NCI-H510A treated with DMSO at 0.1 percent for 48 hours (cell line): ENCODE measurements around the gene MEI1.
"Not testable (repeated sequence)": the region's sequence is repeated elsewhere in the genome, so short reads cannot be mapped to it uniquely, and the experiment has no call there.

Source experiments
- DNase-seq: peaks from one replicate; lab custom pipeline; 2025; lab: John Stamatoyannopoulos, UW

Gene MEI1

GRCh38 chr22:41681616-41682015 is 17.7 kb upstream of the MEI1 start:
- no peak for DNase-seq

DNA sequence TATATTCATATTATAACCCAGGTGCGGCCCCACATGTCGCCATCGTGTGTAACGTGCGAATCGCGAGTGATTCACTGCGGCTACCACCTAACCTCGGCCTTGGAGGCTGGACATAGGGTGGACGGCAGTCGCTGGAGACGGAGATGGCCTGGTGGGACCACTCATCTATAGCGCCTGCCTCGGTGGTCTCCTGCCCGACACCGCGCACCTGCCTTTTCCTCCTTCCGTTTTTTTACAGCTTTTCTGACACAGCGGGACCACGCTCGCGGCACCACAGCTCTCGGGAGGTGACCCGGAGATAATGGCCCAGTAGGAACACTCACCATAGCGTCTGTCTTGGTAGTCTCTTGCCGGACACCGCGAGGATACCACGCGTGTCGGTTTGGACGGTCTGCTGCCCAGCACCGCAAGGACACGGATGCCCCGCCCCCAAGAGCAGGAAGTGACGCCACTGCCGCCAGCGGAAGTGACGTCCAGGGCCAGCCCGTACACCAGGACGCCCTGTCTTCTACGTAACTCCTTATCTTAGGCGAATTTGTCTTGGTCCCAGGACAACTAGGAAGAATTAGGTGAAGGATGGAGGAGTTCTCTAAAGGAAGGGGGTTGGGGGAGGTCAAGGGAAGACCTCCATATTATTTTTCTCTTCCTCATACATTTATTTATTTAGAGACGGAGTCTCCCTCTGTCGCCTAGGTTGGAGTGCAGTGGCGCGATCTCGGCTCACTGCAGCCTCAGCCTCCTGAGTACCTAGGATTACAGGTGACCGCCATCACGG is 17.1 kb upstream of the MEI1 start:
- no peak for DNase-seq

DNA sequence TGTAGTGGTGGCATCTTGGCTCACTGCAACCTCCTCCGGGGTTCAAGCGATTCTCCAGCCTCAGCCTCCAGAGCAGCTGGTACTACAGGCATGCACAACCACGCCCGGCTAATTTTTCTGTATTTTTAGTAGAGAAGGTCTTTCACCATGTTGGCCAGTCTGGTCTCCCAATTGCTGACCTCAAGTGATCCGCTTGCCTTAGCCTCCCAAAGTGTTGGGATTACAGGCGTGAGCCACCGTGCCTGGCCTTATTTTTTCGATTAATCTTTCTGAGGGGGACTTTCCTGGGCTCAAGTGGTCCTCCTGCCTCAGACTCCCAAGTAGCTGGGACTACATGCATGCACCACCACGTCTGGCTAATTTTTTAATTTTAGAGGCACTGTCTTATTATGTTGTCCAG is 16.3 kb upstream of the MEI1 start:
- DNase-seq = no peak

DNA sequence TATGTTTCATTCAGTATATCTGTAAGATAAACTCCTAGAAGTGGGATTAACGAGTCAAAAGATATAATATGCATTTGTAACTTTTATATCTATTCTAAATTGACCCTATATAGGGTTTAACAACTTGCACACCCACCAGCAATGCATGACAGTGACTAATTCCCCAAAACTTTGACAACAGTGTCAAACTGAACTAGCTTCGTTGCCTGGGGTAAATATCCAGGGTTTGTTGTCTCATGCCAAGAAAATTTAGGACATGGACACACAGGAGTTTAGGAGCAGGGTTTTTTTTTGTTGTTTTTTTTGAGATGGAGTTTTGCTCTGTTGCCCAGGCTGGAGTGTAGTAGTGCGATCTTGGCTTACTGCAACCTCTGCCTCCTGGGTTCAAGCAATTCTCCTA is 15.7 kb upstream of the MEI1 start:
- DNase-seq = no peak

GRCh38 chr22:41684194-41684593 is 15.1 kb upstream of the MEI1 start:
- DNase-seq = no peak

DNA sequence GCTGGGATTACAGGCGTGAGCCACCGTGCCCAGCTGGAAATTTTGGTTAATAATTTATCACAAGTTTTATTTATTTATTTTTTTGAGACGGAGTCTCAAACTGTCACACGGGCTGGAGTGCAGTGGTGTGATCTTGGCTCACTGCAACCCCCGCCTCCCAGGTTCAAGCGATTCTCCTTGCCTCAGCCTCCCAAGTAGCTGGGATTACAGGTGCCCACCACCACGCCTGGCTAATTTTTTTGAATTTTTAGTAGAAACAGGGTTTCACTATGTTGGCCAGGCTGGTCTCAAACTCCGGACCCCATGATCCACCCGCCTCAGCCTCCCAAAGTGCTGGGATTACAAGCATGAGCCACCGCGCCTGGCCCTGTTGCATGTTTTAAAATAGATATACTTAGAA is 12.4 kb upstream of the MEI1 start:
- not testable (repeated sequence) for DNase-seq

- DNase-seq = no peak
Measured at GRCh38 chr22:41687901-41688364, 11.4 kb upstream of the MEI1 start.

DNA sequence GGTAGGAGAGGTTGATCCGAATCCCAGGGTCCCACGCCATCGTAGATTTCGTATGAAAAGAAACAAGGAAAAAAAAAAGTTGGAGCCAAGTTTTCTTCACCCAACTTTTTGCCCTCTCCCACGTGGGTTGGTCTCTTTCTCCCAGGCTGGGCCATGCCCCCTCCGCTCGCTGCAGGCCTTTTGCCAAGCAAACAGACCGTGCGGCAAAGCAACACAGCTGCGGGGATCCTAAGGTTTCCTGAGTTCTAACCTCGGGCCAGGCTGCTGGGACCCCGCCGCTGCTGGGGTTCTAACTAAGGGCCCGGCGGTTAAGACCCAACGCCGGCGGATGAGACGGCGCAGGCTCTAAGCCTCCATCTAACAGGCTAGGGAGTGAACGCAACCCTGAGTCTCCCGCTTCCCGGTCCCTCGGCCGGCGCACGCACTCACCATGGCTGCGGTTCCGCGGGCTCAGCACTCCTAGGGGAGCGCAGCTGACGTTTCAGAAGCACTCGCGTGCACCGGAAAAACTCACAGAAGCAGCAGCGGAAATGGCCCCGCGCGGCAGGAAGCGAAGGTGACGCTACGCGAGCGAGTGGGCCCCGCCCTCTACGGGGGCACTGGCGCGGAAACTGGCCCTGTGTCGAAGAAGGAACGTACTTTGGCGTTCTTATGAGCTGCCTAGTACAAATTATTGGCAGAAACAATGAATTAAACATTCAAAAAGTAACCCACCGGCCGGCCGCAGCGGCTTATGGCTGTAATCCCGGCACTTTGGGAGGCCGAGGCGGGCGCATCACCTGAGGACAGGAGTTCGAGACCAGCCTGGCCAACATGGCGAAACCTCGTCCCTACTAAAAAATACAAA is 10.7 kb upstream of the MEI1 start, which contains the start of gene SNU13:
SNU13 (minus strand) TSS at position 503 of the 847 bp plus-strand sequence; CDS start at position 432, 71 bp downstream.
- peak; percentile 59 for DNase-seq

DNA sequence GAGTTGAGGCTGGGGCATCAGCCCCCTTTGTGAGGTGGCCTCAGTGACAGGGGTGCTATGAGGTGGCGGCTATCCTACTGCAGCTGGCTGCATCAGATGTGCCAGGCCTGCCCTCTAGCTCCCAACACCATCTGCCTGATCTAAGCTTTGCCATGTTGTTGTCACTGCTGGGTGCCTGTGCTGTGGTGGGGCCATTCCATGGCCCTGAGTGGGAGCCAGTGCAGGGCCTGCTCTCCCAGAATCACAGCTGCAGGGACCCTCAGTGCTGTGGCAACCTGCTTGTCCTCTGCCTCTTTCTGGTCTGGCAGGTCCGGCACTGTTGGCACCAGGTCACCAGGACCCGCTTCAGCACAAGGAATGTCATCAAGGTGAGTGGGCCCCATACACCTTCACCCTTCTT is 8.8 kb upstream of the MEI1 start:
- DNase-seq = no peak

GRCh38 chr22:41695211-41695610 is 4.1 kb upstream of the MEI1 start:
- no peak for DNase-seq

DNA sequence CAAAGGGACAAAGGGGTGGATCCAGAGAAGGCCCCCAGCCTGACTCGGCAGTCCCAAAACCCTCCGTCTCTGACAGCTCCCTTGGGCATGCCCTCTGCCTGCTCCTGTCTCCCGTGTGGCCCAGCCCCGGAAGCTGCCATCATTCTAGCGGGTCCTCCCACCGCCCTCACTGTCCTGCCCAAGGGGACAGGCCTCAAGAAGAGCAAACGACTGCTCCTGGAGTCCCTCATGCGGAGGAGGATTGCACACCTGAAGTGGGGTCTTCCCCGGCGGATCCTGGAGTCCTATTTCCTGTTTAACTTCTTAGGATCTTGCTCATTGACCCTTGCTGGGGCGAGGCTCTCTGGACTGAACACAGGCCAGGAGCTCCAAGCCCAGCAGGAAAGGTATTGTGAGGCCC is 2.6 kb upstream of the MEI1 start:
- DNase-seq = no peak

DNA sequence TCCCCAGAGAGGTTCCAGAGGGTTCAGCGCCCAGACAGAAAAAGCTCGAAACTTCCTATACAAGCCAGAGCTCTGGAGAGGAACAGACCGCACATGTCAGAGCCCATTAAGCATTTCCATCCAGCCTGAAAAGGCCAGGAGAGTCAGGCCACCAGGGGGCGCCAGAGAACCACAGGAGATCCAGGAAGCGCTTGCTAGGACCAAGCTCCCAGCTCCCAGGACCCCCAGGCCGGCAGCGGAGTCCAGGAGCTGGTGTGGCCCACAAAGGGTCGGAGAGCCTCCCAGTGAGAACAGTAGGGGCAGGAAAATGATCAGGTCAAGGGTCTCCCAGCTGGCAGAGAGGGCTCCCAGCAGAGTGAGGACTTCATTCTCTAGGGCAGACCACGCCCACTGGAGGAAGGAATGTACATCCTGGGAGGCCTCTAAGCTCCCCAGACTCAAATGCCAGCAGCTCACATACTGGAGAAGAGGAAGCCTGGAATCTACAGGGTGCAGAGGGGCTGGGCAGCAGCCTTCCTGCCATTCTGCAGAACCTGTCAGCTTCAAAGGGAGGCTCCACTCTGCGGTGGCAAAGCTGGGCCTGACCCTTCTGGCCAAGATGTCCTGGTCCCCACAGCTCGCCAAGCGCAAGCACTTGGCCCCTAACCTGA is 2.1 kb upstream of the MEI1 start:
- peak; percentile 75 for DNase-seq

GRCh38 chr22:41700108-41700364 is 733 bp downstream of the MEI1 start:
- DNase-seq = no peak

GRCh38 chr22:41702763-41703162 is 3.5 kb downstream of the MEI1 start:
- DNase-seq = no peak

DNA sequence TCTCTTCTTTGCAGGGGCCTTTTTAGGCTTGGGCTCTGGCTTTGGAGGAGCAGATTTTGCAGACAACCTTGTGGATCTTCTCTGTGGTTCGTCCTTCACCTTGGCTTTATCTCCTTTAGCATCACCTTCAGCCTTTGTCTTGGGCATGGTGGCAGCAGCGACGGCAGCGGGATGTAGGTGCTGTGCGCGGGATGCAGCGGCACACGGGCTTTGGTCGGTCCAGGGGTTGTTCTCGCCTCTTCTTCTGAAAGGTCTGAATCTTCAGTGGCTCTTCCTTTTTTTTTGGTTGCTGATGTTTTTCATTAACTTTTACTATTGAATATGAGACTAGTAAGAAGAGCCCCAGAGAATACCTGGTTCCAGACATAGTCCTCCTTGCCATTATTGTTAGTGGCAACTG is 10.0 kb downstream of the MEI1 start:
- no peak for DNase-seq

- no peak for DNase-seq
Measured at GRCh38 chr22:41713004-41713403, 13.7 kb downstream of the MEI1 start.

- no peak for DNase-seq
Measured at GRCh38 chr22:41722496-41722895, 23.2 kb downstream of the MEI1 start.

DNA sequence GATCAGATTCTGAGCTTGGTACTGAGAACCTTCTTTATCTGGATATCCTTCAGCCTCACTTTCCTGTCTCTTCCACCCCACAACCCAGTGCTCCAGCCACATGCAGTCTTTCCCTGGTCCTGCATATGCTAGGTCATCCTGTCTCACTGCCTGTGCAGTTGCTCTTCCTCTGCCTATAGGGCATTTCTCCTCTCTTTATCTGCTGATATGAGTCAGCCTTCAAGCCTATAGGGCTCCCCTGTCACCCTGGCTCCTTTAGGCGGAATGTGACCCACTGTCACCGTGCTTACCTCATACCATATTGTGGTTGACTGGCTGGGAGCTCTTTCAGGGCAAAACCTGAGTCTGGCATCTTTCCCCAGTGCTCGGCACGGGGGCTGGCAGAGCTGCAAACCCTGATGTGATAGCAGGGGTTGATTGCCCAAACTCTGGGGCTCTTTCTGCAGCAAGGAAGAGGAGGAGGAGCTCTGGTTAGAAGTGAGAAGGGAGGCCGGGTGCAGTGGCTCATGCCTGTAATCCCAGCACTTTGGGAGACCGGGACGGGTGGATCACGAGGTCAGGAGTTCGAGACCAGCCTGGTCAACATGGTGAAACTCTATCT is 26.3 kb downstream of the MEI1 start:
- DNase-seq = no peak

DNA sequence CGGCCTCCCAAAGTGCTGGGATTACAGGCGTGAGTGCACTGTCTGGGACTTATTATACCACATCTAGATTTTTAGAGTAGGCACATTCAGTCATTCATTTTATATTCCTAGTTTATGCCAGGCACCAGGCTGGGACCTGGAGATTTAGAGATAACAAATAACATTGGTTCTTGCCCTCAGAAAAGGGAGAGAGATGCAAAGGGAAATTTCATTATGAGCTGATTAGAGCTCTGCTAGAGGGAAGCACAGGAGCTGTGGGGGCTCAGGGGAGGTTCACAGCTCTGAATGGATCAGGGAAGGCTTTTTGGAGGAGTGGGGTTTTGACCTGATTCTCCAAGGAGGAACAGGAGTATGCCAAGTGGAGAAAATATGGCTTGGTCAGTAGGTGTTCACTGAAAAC is 32.3 kb downstream of the MEI1 start:
- no peak for DNase-seq

GRCh38 chr22:41732096-41732772 is 32.9 kb downstream of the MEI1 start:
- no peak for DNase-seq

DNA sequence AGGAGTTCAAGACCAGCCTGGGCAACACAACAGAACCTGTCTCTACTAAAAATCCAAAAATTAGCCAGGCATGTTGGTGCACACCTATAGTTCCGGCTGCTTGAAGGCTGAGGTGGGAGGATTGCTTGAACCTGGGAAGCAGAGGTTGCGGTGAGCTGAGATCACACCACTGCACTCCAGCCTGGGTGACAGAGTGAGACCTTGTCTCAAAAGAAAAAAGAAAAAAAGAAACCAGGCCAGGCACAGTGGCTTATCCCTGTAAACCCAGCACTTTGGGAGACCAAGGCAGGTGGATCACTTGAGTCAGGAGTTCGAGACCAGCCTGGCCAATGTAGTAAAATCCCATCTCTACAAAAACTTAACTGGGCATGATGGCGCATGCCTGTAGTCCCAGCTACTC is 33.9 kb downstream of the MEI1 start:
- DNase-seq = not testable (repeated sequence)

DNA sequence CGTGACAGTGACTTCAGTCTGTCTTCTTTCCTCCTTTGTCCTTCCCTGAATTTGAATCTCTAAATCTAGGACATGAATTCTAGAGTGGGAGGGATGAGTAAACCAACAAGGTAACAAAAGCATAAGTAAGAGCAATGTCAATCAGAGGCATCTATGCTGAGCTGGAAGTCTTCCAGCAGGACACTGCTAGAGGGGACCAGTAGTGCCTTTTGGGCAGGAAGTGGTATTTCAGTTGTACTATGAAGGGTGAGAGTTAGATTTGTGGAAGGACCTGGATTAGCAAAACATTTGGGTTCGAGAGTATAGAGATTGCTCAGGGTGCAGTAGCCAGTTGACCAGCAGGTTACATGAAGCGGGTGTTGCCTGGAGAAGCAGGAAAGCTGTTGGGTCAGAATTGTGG is 40.3 kb downstream of the MEI1 start:
- DNase-seq = no peak
